Adipocyte (in vitro differentiated cells): ENCODE results near the gene RHOA.

Experiments
- DNase-seq: peaks from one replicate; pipeline ENCODE4 v3.0.0-alpha.2; 2015; ENCODE audit warnings: low read depth
- H3K27me3 ChIP-seq: replicated peaks from 2 replicates; pipeline ENCODE4 v1.7.0; 2013; ENCODE audit warnings: mild to moderate bottlenecking, low read length, moderate library complexity; ENCODE audit not compliant: control insufficient read depth, insufficient read depth
- H3K36me3 ChIP-seq: 2 replicates; pipeline ENCODE4 v1.7.0; 2013; ENCODE audit warnings: low read length, mild to moderate bottlenecking, moderate library complexity; ENCODE audit not compliant: control insufficient read depth, insufficient read depth, severe bottlenecking
- H3K4me1 ChIP-seq: 2 replicates; pipeline ENCODE4 v1.7.0; 2013; ENCODE audit warnings: mild to moderate bottlenecking, low read length, moderate library complexity; ENCODE audit not compliant: control insufficient read depth, insufficient read depth
- H3K4me3 ChIP-seq: 2 replicates; pipeline ENCODE4 v1.7.0; 2013; ENCODE audit warnings: mild to moderate bottlenecking, low read length, moderate library complexity
- H3K9ac ChIP-seq: 2 replicates; pipeline ENCODE4 v1.7.0; 2013; ENCODE audit warnings: mild to moderate bottlenecking, low read length, moderate library complexity
- H3K9me3 ChIP-seq: 2 replicates; pipeline ENCODE4 v1.7.0; 2013; ENCODE audit warnings: mild to moderate bottlenecking, low read length, moderate library complexity; ENCODE audit not compliant: control insufficient read depth

RHOA gene

DNA sequence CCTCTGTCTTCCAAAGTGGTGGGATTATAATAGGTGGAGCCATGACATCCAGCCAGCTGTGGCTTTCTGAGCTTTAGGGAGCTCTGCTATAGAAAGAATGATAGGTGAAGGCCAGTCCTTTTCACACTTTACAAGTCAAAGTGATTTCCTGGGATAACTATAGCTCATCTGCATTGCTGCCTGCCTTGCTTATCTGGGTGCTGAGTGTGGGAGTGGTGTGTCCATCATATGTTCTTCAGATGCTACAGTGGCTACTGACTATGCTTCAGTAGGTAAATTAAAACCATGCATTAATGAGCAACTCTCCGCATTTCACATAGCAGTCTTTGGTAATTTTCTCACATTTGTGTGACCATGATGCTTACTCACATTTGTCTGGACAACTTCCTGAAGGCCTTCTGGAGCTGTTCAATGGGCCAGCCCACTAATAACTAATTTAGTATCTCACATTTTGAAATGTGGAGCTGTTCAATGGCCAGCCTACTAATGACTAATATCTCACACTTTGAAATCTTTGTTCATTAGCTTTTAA is 23.4 kb downstream of the RHOA start:
- H3K36me3 ChIP-seq, result peaks cover 5% of the 10 kb centered on the region
- no peaks in the 10 kb centered on the region for H3K9me3 ChIP-seq
- no peak for DNase-seq
- H3K4me1 ChIP-seq, result peaks cover 11% of the 10 kb centered on the region
- H3K9ac ChIP-seq, result no peak overlapping the region
- no peaks in the 10 kb centered on the region for H3K27me3 ChIP-seq
- H3K4me3 ChIP-seq, result no peak overlapping the region

DNA sequence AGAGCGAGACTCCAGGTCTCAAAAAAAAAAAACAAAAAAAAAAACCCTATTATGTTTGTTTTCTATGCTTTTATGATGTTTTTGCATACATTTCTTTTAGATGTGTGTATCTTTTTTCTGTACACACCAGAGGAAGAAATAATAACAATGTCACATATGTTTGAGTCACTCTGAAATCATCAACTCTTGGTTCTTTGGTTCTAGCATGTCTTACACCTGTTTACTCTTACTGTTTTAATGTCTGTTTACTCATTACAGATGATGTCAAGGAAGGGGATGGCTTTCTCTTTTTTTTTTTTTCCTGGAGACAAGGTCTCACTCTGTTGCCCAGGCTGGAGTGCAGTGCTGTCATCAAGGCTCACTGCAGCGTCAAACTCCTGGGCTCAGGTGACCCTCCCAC is 24.1 kb downstream of the RHOA start:
- no peaks in the 10 kb centered on the region for H3K9me3 ChIP-seq
- peaks cover 5% of the 10 kb centered on the region for H3K36me3 ChIP-seq
- no peaks in the 10 kb centered on the region for H3K27me3 ChIP-seq
- no peak overlapping the region for H3K4me3 ChIP-seq
- no peak overlapping the region for H3K9ac ChIP-seq
- H3K4me1 ChIP-seq, result peaks cover 11% of the 10 kb centered on the region
- no peak for DNase-seq

DNA sequence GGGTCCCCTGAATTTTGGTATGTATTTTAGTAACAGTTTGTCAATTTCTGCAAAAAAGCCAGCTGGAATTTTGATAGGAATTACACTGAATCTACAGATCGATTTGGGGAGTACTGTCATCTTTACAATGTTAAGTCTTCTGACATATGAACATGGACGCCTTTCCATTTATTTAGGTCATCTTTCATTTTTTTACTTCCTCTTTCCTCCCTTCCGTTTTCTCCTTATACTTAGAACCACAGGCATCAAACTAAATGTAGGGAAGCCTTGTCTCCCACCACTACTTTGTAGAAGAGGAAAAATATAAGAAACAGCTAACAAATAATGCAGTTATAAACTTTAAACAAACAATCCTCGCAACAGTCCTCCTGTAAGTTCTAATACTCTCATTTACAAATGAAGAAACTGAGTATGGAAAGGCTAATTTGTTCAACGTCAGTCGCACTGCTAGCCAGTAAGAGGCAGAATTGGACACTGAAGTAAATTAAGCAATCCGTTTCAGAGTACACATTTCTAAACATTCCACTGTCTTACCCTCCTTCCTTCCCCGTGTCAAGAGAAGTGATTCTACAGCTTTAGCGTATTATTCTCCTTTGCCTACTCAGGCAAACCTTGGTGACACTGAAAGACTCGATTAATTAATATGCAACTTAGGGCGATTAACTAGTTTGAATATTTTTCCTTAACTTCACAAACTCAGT is 25.6 kb downstream of the RHOA start:
- DNase-seq, result no peak
- Histone ChIP-seq H3K4me1 (peaks cover 11% of the 10 kb centered on the region), H3K27me3 (no peaks in the 10 kb centered on the region), H3K36me3 (peaks cover 5% of the 10 kb centered on the region), H3K4me3 (no peak overlapping the region), H3K9me3 (no peaks in the 10 kb centered on the region), H3K9ac (no peak overlapping the region)

DNA sequence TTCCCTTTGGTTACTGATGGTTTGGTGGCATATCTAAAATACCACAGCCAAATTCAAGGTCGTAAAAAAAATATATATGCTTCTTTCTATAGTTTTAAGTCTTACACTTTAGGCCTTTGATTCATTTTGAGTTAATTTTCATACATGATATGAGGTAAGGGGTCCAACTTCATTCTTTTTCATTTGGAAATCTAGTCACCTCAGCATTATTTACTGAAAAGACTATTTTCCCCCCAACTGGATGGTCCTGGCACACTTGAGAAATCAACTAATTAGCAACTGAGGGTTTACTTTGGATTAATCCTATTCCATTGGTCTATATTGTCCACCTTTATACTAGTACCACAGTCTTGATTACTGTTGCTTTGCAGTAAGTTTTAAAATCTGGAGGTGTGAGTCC is 26.2 kb downstream of the RHOA start:
- H3K4me1 ChIP-seq, result peaks cover 11% of the 10 kb centered on the region
- no peaks in the 10 kb centered on the region for H3K27me3 ChIP-seq
- no peak overlapping the region for H3K4me3 ChIP-seq
- DNase-seq, result no peak
- no peaks in the 10 kb centered on the region for H3K9me3 ChIP-seq
- H3K9ac ChIP-seq, result no peak overlapping the region
- peaks cover 5% of the 10 kb centered on the region for H3K36me3 ChIP-seq

DNA sequence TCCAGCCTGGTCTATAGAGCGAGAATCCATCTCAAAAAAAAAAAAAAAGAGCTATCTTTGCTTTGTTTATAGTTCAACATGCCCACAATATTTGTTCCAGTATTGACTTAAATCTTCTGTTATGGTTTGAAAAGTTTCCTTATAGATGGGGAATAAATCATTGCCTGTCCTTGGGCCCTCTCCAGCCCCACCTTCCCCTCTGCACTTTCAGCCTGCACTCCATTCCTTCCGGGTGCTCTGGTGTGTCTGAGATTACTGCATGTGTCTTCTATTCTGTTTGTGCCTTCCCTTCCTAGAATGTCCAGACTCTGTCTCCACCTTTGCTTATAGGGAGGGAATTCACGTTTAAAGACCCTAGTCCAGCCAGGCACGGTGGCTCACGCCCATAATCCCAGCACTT is 28.4 kb downstream of the RHOA start:
- Histone ChIP-seq H3K27me3 (no peaks in the 10 kb centered on the region), H3K9me3 (no peaks in the 10 kb centered on the region), H3K36me3 (peaks cover 3% of the 10 kb centered on the region), H3K9ac (no peak overlapping the region), H3K4me3 (no peak overlapping the region), H3K4me1 (peaks cover 19% of the 10 kb centered on the region)
- DNase-seq, result no peak

DNA sequence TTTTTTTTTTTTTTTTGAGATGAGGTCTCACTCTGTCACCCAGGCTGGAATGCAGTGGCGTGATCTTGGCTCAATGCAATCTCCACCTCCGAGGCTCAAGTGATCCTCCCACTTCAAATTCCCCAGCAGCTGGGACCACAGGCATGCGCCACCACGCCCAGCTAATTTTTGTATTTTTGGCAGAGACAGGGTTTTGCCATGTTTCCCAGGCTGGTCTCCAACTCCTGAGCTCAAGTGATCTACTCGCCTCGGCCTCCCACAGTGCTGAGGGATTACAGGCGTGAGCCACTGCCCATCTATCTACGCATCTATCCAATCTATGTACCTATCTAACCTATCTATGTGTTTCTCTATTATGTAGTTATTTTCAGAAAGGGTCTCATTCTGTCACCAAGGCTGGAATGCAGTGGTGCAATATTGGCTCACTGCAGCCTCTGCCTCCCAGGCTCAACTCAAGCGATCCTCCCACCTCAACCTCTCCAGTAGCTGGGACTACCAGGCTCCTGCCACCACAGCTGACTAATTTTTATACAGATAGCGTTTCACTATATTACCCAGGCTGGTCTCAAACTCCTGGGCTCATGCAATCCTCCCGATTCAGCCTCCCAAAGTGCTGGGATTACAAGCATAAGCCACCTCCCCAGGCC is 33.4 kb downstream of the RHOA start:
- Histone ChIP-seq H3K9ac (no peak overlapping the region), H3K36me3 (peaks cover 22% of the 10 kb centered on the region), H3K9me3 (no peaks in the 10 kb centered on the region), H3K4me1 (peaks cover 16% of the 10 kb centered on the region), H3K4me3 (peak overlapping the region; percentile 65), H3K27me3 (no peaks in the 10 kb centered on the region)
- DNase-seq, result peak; percentile 63

DNA sequence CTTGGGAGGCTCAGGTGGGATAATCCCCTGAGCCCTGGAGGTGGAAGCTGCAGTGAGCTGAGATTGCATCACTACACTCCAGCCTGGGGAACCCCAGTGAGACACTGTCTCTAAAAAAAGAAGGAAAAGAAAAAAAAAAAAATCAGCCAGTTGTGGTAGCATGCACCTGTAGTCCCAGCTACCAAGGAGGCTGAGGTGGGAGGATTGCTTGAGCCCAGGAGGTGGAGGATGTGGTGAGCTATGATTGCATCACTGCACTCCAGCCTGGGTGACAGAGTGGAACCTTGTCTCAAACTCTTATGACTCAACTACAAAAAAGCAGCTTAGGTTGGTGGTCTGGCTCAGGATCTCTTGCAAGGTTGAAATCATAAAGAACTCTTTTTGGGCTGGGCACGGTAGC is 34.3 kb downstream of the RHOA start:
- Histone ChIP-seq H3K27me3 (no peaks in the 10 kb centered on the region), H3K36me3 (peaks cover 31% of the 10 kb centered on the region)
- peak; percentile 43 for DNase-seq

DNA sequence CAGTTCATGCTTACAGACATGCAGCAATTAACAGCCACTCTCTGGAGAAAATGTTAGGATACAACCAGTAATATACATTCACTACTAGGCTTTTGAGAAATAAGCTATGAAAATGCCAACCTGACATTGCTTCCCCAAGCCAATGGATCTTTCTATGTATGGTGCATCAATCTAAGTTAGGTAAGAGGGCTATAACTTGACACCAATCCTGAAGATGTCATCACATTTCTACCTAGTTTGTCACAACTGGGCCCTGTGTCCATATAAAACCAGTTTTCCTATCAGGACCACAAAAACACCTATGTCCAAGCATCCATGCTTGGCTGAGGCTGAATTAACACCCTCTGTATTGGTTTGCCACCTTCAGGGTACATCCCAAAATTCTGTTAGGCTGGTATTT is 39.8 kb downstream of the RHOA start:
- H3K9me3 ChIP-seq, result no peaks in the 10 kb centered on the region
- no peaks in the 10 kb centered on the region for H3K4me1 ChIP-seq
- H3K4me3 ChIP-seq, result no peak overlapping the region
- peaks cover 75% of the 10 kb centered on the region for H3K36me3 ChIP-seq
- no peak overlapping the region for H3K9ac ChIP-seq
- H3K27me3 ChIP-seq, result no peaks in the 10 kb centered on the region
- no peak for DNase-seq

More for the DNA sequence above, 34.3 kb downstream of the RHOA start:
- peaks cover 16% of the 10 kb centered on the region for H3K4me1 ChIP-seq
- H3K9me3 ChIP-seq, result no peaks in the 10 kb centered on the region
- H3K4me3 ChIP-seq, result no peak overlapping the region
- no peak overlapping the region for H3K9ac ChIP-seq

DNA sequence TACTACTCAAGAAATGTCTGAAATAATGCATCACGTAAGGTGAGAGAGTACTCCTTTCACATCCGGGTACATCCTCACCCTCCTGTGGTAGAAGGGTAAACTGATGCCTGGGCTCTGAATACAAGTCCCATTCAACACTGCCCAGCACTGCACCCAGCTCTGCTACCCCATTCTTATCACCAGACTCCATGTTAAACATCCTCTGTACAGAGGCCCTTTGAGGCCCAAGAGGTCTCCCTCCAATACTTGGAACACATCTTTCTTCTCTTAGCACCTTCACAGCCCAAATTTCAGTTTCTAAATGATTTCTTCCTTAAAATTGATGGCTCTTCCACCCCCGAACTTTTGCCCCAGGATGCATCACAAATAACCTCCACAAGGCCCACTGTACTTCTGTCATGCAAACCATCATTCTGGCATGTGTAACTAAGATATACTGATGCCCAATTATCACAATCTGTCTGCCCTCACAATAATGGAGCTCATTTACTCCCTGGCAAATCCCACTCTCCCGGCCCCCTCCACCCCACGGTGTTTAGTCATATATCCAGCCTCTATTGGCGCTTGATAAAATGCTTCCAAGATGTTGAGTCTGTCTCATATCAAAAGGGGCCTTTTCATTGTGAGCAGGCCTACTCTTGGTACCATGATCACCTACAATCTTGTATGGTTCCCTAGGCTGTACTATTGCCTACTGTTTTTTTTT is 41.0 kb downstream of the RHOA start:
- Histone ChIP-seq H3K4me1 (no peaks in the 10 kb centered on the region), H3K9me3 (no peaks in the 10 kb centered on the region), H3K36me3 (peaks cover 87% of the 10 kb centered on the region), H3K9ac (no peak overlapping the region), H3K4me3 (no peak overlapping the region), H3K27me3 (no peaks in the 10 kb centered on the region)
- no peak for DNase-seq

DNA sequence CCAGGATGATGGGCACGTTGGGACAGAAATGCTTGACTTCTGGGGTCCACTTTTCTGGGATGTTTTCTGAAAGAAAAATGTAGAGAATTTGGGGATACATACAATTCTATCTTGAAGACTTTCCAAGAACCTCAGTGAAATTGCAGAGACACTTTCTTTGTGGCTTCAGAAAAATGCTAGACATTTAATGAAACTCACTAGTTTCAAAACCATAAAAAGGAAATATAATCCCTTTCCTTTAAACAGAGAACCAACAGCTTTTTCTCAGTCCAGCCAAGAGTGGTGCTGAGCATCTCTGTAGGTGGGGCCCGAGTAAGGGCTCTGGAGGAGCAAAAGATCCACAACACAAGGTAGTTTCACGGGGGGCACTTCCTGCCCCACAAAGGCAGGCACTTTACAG is 49.2 kb downstream of the RHOA start:
- no peaks in the 10 kb centered on the region for H3K9me3 ChIP-seq
- H3K36me3 ChIP-seq, result peaks cover 67% of the 10 kb centered on the region
- DNase-seq, result peak; percentile 69
- H3K9ac ChIP-seq, result no peak overlapping the region
- no peaks in the 10 kb centered on the region for H3K27me3 ChIP-seq
- no peak overlapping the region for H3K4me3 ChIP-seq
- H3K4me1 ChIP-seq, result peaks cover 28% of the 10 kb centered on the region

DNA sequence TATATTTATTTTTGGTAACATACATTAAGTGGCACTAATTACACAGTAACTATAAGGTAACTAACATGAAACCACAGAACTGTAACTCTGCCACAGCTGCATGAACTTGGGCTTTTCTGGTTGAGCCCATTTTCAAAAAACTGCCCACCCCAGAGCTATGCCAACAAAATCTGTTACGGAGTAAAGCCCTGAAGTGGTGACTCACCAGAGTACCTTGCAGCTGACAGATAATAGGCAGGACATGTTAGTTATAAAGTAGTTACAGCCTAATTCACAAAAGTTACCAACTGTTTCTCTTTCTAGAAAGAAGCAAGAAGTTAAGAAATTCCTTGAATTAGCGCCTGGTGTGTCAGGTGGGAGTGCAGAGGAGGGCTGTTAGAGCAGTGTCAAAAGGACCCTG is 52.2 kb downstream of the RHOA start:
- Histone ChIP-seq H3K4me3 (no peak overlapping the region), H3K9ac (peak overlapping the region; percentile 95), H3K9me3 (no peaks in the 10 kb centered on the region), H3K27me3 (no peaks in the 10 kb centered on the region), H3K4me1 (peaks cover 43% of the 10 kb centered on the region), H3K36me3 (peaks cover 54% of the 10 kb centered on the region)
- no peak for DNase-seq
